ENCODE measurements around the gene TPST1.

Gene TPST1

DNA sequence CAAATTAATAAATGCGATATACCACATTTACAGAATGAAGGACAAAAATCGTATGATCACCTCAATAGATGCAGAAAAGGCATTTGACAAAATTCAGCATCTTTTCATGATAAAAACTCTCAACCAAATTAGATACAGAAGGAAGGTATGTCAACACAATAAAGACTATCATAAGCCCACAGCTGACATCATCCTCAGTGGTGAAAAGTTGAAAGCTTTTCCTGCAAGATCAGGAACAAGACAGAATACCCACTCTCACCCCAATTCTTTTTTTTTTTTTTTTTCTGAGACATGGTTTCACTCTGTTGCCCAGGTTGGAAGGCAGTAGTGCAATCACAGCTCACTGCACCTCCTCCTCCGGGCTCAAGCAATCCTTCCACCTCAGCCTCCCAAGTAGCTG is 67.2 kb downstream of the TPST1 start:
- H3F3A ChIP-seq (ENCODE audit: low read depth): no peaks in the 10 kb centered on the region
- no peak overlapping the region for H3K4me2 ChIP-seq (ENCODE audit: low read depth, low read length, poor library complexity, severe bottlenecking)
- no peaks in the 10 kb centered on the region for H4K20me1 ChIP-seq (ENCODE audit: insufficient read depth, low read length, poor library complexity, severe bottlenecking)
- no peaks in the 10 kb centered on the region for H3K36me3 ChIP-seq (ENCODE audit: insufficient read depth, low read length)
- H2AFZ ChIP-seq (ENCODE audit: low read length): no peak overlapping the region
- no peaks in the 10 kb centered on the region for H3K4me1 ChIP-seq (ENCODE audit: insufficient read depth, low read length, poor library complexity, severe bottlenecking)
- H3K79me2 ChIP-seq (ENCODE audit: insufficient read depth, low read length): no peaks in the 10 kb centered on the region
- no peak overlapping the region for H3K4me3 ChIP-seq (ENCODE audit: low read length, poor library complexity, severe bottlenecking)
- H3K9me2 ChIP-seq (replicated peaks; ENCODE audit: low read depth, low read length): no peaks in the 10 kb centered on the region
- H3K27me3 ChIP-seq (ENCODE audit: insufficient read depth, low read length, poor library complexity, severe bottlenecking): no peaks in the 10 kb centered on the region
- TF ChIP-seq, protein P1, sequence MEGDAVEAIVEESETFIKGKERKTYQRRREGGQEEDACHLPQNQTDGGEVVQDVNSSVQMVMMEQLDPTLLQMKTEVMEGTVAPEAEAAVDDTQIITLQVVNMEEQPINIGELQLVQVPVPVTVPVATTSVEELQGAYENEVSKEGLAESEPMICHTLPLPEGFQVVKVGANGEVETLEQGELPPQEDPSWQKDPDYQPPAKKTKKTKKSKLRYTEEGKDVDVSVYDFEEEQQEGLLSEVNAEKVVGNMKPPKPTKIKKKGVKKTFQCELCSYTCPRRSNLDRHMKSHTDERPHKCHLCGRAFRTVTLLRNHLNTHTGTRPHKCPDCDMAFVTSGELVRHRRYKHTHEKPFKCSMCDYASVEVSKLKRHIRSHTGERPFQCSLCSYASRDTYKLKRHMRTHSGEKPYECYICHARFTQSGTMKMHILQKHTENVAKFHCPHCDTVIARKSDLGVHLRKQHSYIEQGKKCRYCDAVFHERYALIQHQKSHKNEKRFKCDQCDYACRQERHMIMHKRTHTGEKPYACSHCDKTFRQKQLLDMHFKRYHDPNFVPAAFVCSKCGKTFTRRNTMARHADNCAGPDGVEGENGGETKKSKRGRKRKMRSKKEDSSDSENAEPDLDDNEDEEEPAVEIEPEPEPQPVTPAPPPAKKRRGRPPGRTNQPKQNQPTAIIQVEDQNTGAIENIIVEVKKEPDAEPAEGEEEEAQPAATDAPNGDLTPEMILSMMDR (conservative IDR thresholded peaks at IDR 0.05; ENCODE audit: low read length): no peak
- TF ChIP-seq EZH2phosphoT487 (IDR thresholded peaks at IDR 0.05; ENCODE audit: borderline replicate concordance): no peak
- H3K9ac ChIP-seq (ENCODE audit: low read depth, low read length, poor library complexity, severe bottlenecking): no peak overlapping the region
- 0 out of 2 replicates have a peak, but pooled peaks cover 4% of the 10 kb centered on the region for H3K9me3 ChIP-seq (ENCODE audit: insufficient read depth, low read depth, low read length)

DNA sequence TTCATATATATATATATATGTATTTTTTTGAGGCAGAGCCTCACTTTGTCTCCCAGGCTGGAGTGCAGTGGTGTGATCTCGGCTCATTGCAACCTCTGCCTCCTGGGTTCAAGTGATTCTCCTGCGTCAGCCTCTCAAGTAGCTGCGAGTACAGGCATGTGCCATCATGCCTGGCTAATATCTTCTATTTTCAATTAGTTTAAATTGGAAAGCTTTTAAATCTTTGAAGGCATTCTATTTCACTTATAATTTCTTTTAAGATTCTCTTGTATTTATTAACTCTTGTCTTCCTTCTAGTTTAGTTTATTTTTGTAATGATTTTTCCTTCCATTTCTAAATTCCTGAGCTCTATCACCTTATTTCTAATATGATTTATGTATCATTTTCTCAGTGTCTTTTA is 71.2 kb downstream of the TPST1 start:
- TF ChIP-seq, protein P1 (conservative IDR thresholded peaks at IDR 0.05; ENCODE audit: low read length): no peak
- TF ChIP-seq EZH2phosphoT487 (IDR thresholded peaks at IDR 0.05; ENCODE audit: borderline replicate concordance): no peak
- no peaks in the 10 kb centered on the region for H3F3A ChIP-seq (ENCODE audit: low read depth)
- H3K9ac ChIP-seq (ENCODE audit: low read depth, low read length, poor library complexity, severe bottlenecking): no peak overlapping the region
- H3K4me2 ChIP-seq (ENCODE audit: low read depth, low read length, poor library complexity, severe bottlenecking): no peak overlapping the region
- no peaks in the 10 kb centered on the region for H3K4me1 ChIP-seq (ENCODE audit: insufficient read depth, low read length, poor library complexity, severe bottlenecking)
- H3K4me3 ChIP-seq (ENCODE audit: low read length, poor library complexity, severe bottlenecking): no peak overlapping the region
- no peak overlapping the region for H2AFZ ChIP-seq (ENCODE audit: low read length)
- no peaks in the 10 kb centered on the region for H3K79me2 ChIP-seq (ENCODE audit: insufficient read depth, low read length)
- no peaks in the 10 kb centered on the region for H4K20me1 ChIP-seq (ENCODE audit: insufficient read depth, low read length, poor library complexity, severe bottlenecking)
- no peaks in the 10 kb centered on the region for H3K27me3 ChIP-seq (ENCODE audit: insufficient read depth, low read length, poor library complexity, severe bottlenecking)
- H3K9me3 ChIP-seq (ENCODE audit: insufficient read depth, low read depth, low read length): 0 out of 2 replicates have a peak, but pooled peaks cover 4% of the 10 kb centered on the region
- no peaks in the 10 kb centered on the region for H3K9me2 ChIP-seq (replicated peaks; ENCODE audit: low read depth, low read length)
- H3K36me3 ChIP-seq (ENCODE audit: insufficient read depth, low read length): no peaks in the 10 kb centered on the region

DNA sequence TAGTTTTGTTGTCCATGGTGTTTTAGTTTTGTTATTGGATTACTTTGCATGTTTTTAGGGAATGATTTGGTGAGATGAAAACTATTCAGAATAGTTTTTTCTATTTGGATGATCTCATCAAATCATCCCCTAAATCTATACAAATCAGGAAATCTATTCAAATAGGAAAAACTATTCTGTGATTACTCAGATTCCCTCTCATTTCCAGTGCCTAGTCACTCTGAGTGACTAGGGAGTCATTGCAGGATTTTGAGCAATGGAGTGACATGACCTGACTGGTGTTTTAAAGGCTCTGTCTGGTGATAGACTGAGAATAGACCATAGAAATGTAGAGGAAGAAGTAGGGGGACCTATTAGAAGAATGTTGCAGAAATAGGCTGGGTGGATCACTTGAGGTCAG is 72.4 kb downstream of the TPST1 start:
- no peak for TF ChIP-seq EZH2phosphoT487 (IDR thresholded peaks at IDR 0.05; ENCODE audit: borderline replicate concordance)
- TF ChIP-seq, protein P1 (conservative IDR thresholded peaks at IDR 0.05; ENCODE audit: low read length): no peak
- Histone ChIP-seq H3K9me2 (replicated peaks; ENCODE audit: low read depth, low read length) (no peaks in the 10 kb centered on the region), H3K9ac (ENCODE audit: low read depth, low read length, poor library complexity, severe bottlenecking) (no peak overlapping the region), H3K9me3 (ENCODE audit: insufficient read depth, low read depth, low read length) (0 out of 2 replicates have a peak, but pooled peaks cover 4% of the 10 kb centered on the region), H3K27me3 (ENCODE audit: insufficient read depth, low read length, poor library complexity, severe bottlenecking) (no peaks in the 10 kb centered on the region), H3K4me1 (ENCODE audit: insufficient read depth, low read length, poor library complexity, severe bottlenecking) (no peaks in the 10 kb centered on the region), H3K4me3 (ENCODE audit: low read length, poor library complexity, severe bottlenecking) (no peak overlapping the region), H3K79me2 (ENCODE audit: insufficient read depth, low read length) (no peaks in the 10 kb centered on the region), H3K36me3 (ENCODE audit: insufficient read depth, low read length) (no peaks in the 10 kb centered on the region), H3K4me2 (ENCODE audit: low read depth, low read length, poor library complexity, severe bottlenecking) (no peak overlapping the region), H2AFZ (ENCODE audit: low read length) (no peak overlapping the region), H4K20me1 (ENCODE audit: insufficient read depth, low read length, poor library complexity, severe bottlenecking) (no peaks in the 10 kb centered on the region), H3F3A (ENCODE audit: low read depth) (no peaks in the 10 kb centered on the region)
